Measurements from ENCODE around the gene KIZ. TPM values are rescaled to one million over a fixed set of nuclear protein-coding genes. Genes with fewer than 3 reads are reported as not detected.

The KIZ gene
- total RNA-seq, 4 donors from 2014 or later = 21.1 to 66.6 (median 34.6) TPM

DNA sequence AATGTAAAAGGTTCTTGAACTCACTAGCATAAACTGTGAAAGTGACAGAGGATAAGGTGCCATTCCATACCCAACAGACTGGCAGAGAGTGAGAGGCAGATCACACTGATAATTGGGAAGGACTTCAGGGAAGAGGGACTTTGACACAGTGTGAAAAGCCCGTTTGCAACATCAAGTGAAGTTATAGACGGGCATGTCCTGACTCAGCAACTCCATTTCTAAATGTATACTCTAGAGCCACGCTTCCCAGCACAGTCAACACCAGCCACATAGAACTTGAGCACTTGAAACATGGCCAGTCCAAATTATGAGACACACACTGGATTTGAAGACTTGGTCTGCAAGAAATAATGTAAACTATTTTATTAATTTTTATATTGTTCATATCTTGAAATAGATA lies 131.3 kb downstream of the KIZ start:
- TF ChIP-seq, protein P1, sequence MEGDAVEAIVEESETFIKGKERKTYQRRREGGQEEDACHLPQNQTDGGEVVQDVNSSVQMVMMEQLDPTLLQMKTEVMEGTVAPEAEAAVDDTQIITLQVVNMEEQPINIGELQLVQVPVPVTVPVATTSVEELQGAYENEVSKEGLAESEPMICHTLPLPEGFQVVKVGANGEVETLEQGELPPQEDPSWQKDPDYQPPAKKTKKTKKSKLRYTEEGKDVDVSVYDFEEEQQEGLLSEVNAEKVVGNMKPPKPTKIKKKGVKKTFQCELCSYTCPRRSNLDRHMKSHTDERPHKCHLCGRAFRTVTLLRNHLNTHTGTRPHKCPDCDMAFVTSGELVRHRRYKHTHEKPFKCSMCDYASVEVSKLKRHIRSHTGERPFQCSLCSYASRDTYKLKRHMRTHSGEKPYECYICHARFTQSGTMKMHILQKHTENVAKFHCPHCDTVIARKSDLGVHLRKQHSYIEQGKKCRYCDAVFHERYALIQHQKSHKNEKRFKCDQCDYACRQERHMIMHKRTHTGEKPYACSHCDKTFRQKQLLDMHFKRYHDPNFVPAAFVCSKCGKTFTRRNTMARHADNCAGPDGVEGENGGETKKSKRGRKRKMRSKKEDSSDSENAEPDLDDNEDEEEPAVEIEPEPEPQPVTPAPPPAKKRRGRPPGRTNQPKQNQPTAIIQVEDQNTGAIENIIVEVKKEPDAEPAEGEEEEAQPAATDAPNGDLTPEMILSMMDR (IDR thresholded peaks at IDR 0.05 in 4 of 5, conservative IDR thresholded peaks at IDR 0.05 in 1 of 5) = no peak
- no peak for TF ChIP-seq POLR2A (IDR thresholded peaks at IDR 0.05)
- Histone ChIP-seq H3K36me3 (no peaks in the 10 kb centered on the region), H3K9me3 (no peaks in the 10 kb centered on the region), H3K27ac (no peak overlapping the region), H3K27me3 (no peaks in the 10 kb centered on the region), H3K4me1 (no peaks in the 10 kb centered on the region), H3K4me3 (no peak overlapping the region)
- in situ Hi-C loops (cut with MboI; ENCODE audit: low sequenced_read_pairs in 4 of 4) = no loop called here
- ATAC-seq (no peak), DNase-seq (no peak)
- intact Hi-C loops (cut with DNase I; ENCODE audit: low total_unique reads) = no loop called here

DNA sequence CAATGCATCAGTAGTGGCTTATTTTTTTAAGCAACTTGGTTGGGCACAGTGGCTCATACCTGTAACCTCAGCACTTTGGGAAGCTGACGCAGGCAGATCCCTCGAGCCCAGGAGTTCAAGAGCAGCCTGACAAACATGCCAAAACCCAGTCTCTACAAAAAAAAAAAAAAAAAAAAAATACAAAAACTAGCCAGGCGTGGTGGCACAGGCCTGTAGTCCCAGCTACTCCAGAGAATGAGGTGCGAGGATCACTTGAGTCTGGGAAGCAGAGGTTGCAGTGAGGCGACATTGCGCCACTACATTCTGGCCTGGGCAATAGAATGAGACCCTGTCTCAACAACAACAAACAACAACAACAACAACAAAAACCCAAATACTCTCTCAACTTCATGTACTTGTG lies 132.5 kb downstream of the KIZ start:
- no peaks in the 10 kb centered on the region for H3K27me3 ChIP-seq
- intact Hi-C loops (cut with DNase I; ENCODE audit: low total_unique reads) (no loop called here), in situ Hi-C loops (cut with MboI; ENCODE audit: low sequenced_read_pairs in 4 of 4) (no loop called here)
- no peaks in the 10 kb centered on the region for H3K4me1 ChIP-seq
- H3K9me3 ChIP-seq = no peaks in the 10 kb centered on the region
- no peak overlapping the region for H3K4me3 ChIP-seq
- ATAC-seq (no peak), DNase-seq (no peak)
- TF ChIP-seq, protein P1 (IDR thresholded peaks at IDR 0.05 in 4 of 5, conservative IDR thresholded peaks at IDR 0.05 in 1 of 5) = no peak
- no peak for TF ChIP-seq POLR2A (IDR thresholded peaks at IDR 0.05)
- no peaks in the 10 kb centered on the region for H3K36me3 ChIP-seq
- H3K27ac ChIP-seq = no peak overlapping the region

DNA sequence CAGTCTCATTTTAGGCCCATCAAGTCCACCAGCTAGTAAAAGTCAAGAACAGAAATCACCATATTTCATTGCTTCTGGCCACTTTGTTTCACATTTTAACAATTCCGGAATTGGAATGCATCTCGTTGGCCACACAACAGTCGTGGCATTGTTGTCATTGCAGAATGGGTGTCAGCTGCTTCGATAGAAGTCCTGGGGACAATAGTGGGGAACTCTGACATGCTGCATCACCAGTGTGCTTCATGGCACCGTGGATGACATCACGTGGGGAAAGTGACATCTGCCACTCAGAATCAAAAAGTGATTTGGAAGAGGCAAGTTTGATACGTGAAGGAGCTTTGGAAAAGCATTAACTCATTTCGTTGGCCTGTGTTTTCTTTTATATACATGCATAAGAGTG lies 133.5 kb downstream of the KIZ start:
- Histone ChIP-seq H3K27me3 (no peaks in the 10 kb centered on the region), H3K4me3 (no peak overlapping the region), H3K27ac (no peak overlapping the region), H3K9me3 (no peaks in the 10 kb centered on the region), H3K4me1 (no peaks in the 10 kb centered on the region), H3K36me3 (no peaks in the 10 kb centered on the region)
- DNase-seq (no peak), ATAC-seq (no peak)
- in situ Hi-C loops (cut with MboI; ENCODE audit: low sequenced_read_pairs in 4 of 4) = no loop called here
- intact Hi-C loops (cut with DNase I; ENCODE audit: low total_unique reads) = no loop called here
- TF ChIP-seq, protein P1 (IDR thresholded peaks at IDR 0.05 in 4 of 5, conservative IDR thresholded peaks at IDR 0.05 in 1 of 5) = no peak
- TF ChIP-seq POLR2A (IDR thresholded peaks at IDR 0.05) = no peak

DNA sequence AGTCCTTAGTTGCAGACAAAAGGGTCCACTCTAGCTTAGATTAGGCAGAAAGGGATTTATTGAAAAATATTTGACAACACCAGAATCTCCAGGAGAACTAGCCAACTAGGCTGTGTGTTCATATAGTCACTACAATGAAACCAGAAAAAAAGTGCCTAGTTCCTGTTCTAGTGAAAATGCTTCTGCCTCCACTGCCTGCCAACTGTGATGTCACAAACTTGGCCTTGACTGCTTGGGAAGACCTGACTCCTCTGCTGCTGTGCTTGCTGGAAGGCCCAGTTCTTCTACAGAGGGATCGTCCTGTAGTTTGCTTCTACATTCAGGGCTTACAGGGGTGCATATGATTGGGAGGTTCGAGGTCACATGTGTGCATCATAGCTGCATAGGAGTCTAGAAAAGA lies 136.9 kb downstream of the KIZ start:
- no peak for TF ChIP-seq POLR2A (IDR thresholded peaks at IDR 0.05)
- TF ChIP-seq, protein P1 (IDR thresholded peaks at IDR 0.05 in 4 of 5, conservative IDR thresholded peaks at IDR 0.05 in 1 of 5) = no peak
- Histone ChIP-seq H3K27me3 (no peaks in the 10 kb centered on the region), H3K27ac (no peak overlapping the region), H3K4me3 (no peak overlapping the region), H3K9me3 (no peaks in the 10 kb centered on the region), H3K36me3 (no peaks in the 10 kb centered on the region), H3K4me1 (no peaks in the 10 kb centered on the region)
- no peak for DNase-seq
- in situ Hi-C loops (cut with MboI; ENCODE audit: low sequenced_read_pairs in 4 of 4) (no loop called here), intact Hi-C loops (cut with DNase I; ENCODE audit: low total_unique reads) (no loop called here)
- ATAC-seq = no peak
